GM23338 (cell line): ENCODE measurements around the gene WNT2. TPM values are rescaled to one million over a fixed set of nuclear protein-coding genes. Genes with fewer than 3 reads are reported as not detected.

Experiments
- ATAC-seq: fragments of 200-7000 bp; cut with Tn5 transposase; 3 replicates; pipeline ENCODE4 v1.9.1; 2020
- DNase-seq: peaks from one replicate; pipeline ENCODE4 v3.0.0-alpha.2; 2015; ENCODE audit warnings: low spot score
- H2AFZ ChIP-seq: fragments of 200-600 bp; sonication (generic); 2 replicates; pipeline ENCODE4 v1.8.0; 2016; ENCODE audit warnings: antibody characterized with exemption, mild to moderate bottlenecking, moderate library complexity
- H3F3A ChIP-seq: fragments of 200-600 bp; sonication (generic); replicated peaks from 2 replicates; pipeline ENCODE4 v1.8.0; 2017; ENCODE audit warnings: antibody characterized with exemption, mixed run types, low read depth
- H3K27ac ChIP-seq: fragments of 200-600 bp; sonication (generic); 2 replicates; pipeline ENCODE4 v1.6.1; 2016; ENCODE audit warnings: low read depth
- H3K27me3 ChIP-seq: fragments of 200-600 bp; sonication (generic); 2 replicates; pipeline ENCODE4 v1.8.0; 2016; ENCODE audit warnings: mild to moderate bottlenecking, mixed run types, moderate library complexity; ENCODE audit not compliant: insufficient read depth
- H3K36me3 ChIP-seq: fragments of 200-600 bp; sonication (generic); 2 replicates; pipeline ENCODE4 v1.8.0; 2016; ENCODE audit warnings: mild to moderate bottlenecking; ENCODE audit not compliant: insufficient read depth
- H3K4me1 ChIP-seq: fragments of 200-600 bp; sonication (generic); 2 replicates; pipeline ENCODE4 v1.8.0; 2016; ENCODE audit warnings: mild to moderate bottlenecking, moderate library complexity; ENCODE audit not compliant: insufficient read depth
- H3K4me2 ChIP-seq: fragments of 200-600 bp; sonication (generic); 2 replicates; pipeline ENCODE4 v1.7.1; 2017; ENCODE audit warnings: mixed run types
- H3K4me3 ChIP-seq: fragments of 200-600 bp; sonication (generic); 2 replicates; pipeline ENCODE4 v1.6.1; 2016; ENCODE audit warnings: mixed run types
- H3K79me2 ChIP-seq: fragments of 200-600 bp; sonication (generic); replicated peaks from 2 replicates; pipeline ENCODE4 v1.8.0; 2017; ENCODE audit warnings: mild to moderate bottlenecking; ENCODE audit not compliant: insufficient read depth
- H3K9me2 ChIP-seq: fragments of 200-600 bp; sonication (generic); 2 replicates; pipeline ENCODE4 v1.8.0; 2017; ENCODE audit not compliant: insufficient read depth
- H4K20me1 ChIP-seq: fragments of 200-600 bp; sonication (generic); replicated peaks from 2 replicates; pipeline ENCODE4 v1.8.0; 2017; ENCODE audit warnings: mild to moderate bottlenecking; ENCODE audit not compliant: insufficient read depth
- H3K27ac Mint-ChIP-seq: 2 replicates; pipeline ENCODE4 v1.8.0; 2020; ENCODE audit warnings: inconsistent platforms, mild to moderate bottlenecking, moderate library complexity, mixed read lengths
- H3K27me3 Mint-ChIP-seq: 3 replicates; pipeline ENCODE4 v1.8.0; 2022; ENCODE audit warnings: low read depth, mild to moderate bottlenecking, moderate library complexity, mixed read lengths, inconsistent platforms; ENCODE audit not compliant: insufficient read depth, poor library complexity
- H3K36me3 Mint-ChIP-seq: 3 replicates; pipeline ENCODE4 v1.8.0; 2021; ENCODE audit warnings: low read depth, mild to moderate bottlenecking, inconsistent platforms, moderate library complexity, mixed read lengths
- H3K4me1 Mint-ChIP-seq: 3 replicates; pipeline ENCODE4 v1.8.0; 2020; ENCODE audit warnings: mild to moderate bottlenecking, inconsistent platforms, mixed read lengths
- H3K4me3 Mint-ChIP-seq: 3 replicates; pipeline ENCODE4 v1.8.0; 2021; ENCODE audit warnings: moderate library complexity, mild to moderate bottlenecking, inconsistent platforms, mixed read lengths
- H3K9me3 Mint-ChIP-seq: 3 replicates; pipeline ENCODE4 v1.8.0; 2020; ENCODE audit warnings: moderate library complexity, mild to moderate bottlenecking, inconsistent platforms, mixed read lengths
- CREB1 ChIP-seq: fragments of 250-450 bp; sonication (Bioruptor Pico); IDR thresholded peaks from 2 replicates; pipeline ENCODE4 v1.5.0; 2020; ENCODE audit warnings: low read depth, mild to moderate bottlenecking, moderate library complexity
- EZH2 ChIP-seq: fragments of 200-600 bp; sonication (generic); IDR thresholded peaks from one replicate; pipeline ENCODE4 v1.8.0; 2017; ENCODE audit warnings: antibody characterized with exemption, mild to moderate bottlenecking, low read depth; ENCODE audit not compliant: unreplicated experiment
- EZH2phosphoT487 ChIP-seq: fragments of 200-600 bp; sonication (generic); IDR thresholded peaks from one replicate; pipeline ENCODE4 v1.8.1; 2018; ENCODE audit warnings: antibody characterized with exemption; ENCODE audit not compliant: unreplicated experiment
- JUNB ChIP-seq: IDR thresholded peaks from one replicate; pipeline ENCODE4 v1.6.1; 2016; ENCODE audit warnings: antibody characterized with exemption; ENCODE audit not compliant: unreplicated experiment
- NANOG ChIP-seq: IDR thresholded peaks from 2 replicates; pipeline ENCODE4 v1.6.1; 2016; ENCODE audit warnings: antibody characterized with exemption, borderline replicate concordance
- POLR2AphosphoS5 ChIP-seq: IDR thresholded peaks from 2 replicates; pipeline ENCODE4 v1.6.1; 2016; ENCODE audit warnings: antibody characterized with exemption, low read depth
- STAT1 ChIP-seq: IDR thresholded peaks from one replicate; pipeline ENCODE4 v1.6.1; 2016; ENCODE audit warnings: antibody characterized with exemption; ENCODE audit not compliant: unreplicated experiment
- ZNF114 ChIP-seq: fragments of 250-450 bp; sonication (Bioruptor Pico); IDR thresholded peaks from 2 replicates; pipeline ENCODE4 v1.5.0; 2020; ENCODE audit warnings: mild to moderate bottlenecking, moderate library complexity
- ZNF331 ChIP-seq: fragments of 250-450 bp; sonication (Bioruptor Pico); IDR thresholded peaks from 2 replicates; pipeline ENCODE4 v1.5.0; 2020; ENCODE audit warnings: low read depth, mild to moderate bottlenecking, moderate library complexity
- ZNF462 ChIP-seq: fragments of 250-450 bp; sonication (Bioruptor Pico); IDR thresholded peaks from 2 replicates; pipeline ENCODE4 v1.5.0; 2020; ENCODE audit warnings: mild to moderate bottlenecking, moderate library complexity
- polyA plus RNA-seq: library from polyadenylated mRNA; unstranded; fragments of >200 nt; fragmentation: Nextera tagmentation; extraction: Ambion mirVana; gene quantifications from 2 replicates; pipeline ENCODE4 v1.2.1, GENCODE V29; 2016
- total RNA-seq: library from RNA; depleted of rRNA; stranded (reverse); fragments of >200 nt; shearing (Covaris generic); gene quantifications from 2 replicates; pipeline ENCODE4 v1.2.3, GENCODE V29; 2014
- TF ChIP-seq, protein P1 (sequence below): IDR thresholded peaks from 2 replicates; pipeline ENCODE4 v1.6.1; 2016; ENCODE audit warnings: antibody characterized with exemption
- TF ChIP-seq, protein P2 (sequence below), 2 experiments: fragments of 200-600 bp in 1 of 2; sonication (generic) in 1 of 2; conservative IDR thresholded peaks; 2 replicates each; pipeline versions ENCODE4 v1.5.1 to v1.6.1; 2016 to 2017; ENCODE audit warnings: antibody characterized with exemption in 2 of 2, low read depth in 2 of 2, mild to moderate bottlenecking in 2 of 2, moderate library complexity in 1 of 2
- TF ChIP-seq, protein P3 (sequence below): IDR thresholded peaks from one replicate; pipeline ENCODE4 v1.6.1; 2018; ENCODE audit warnings: antibody characterized with exemption; ENCODE audit not compliant: unreplicated experiment

WNT2 gene
- total and polyA plus RNA-seq, 2 experiments from 2014 or later = not detected

- H3K27ac Mint-ChIP-seq = no peak overlapping the region
- H3K27me3 ChIP-seq = no peaks in the 10 kb centered on the region
- no peak overlapping the region for H3K4me2 ChIP-seq
- H2AFZ ChIP-seq = no peak overlapping the region
- TF ChIP-seq EZH2phosphoT487 (no peak), EZH2 (no peak), POLR2AphosphoS5 (no peak), ZNF331 (CRISPR knock-in tag) (no peak), ZNF114 (CRISPR knock-in tag) (no peak), STAT1 (no peak), NANOG (no peak), CREB1 (CRISPR knock-in tag) (no peak), ZNF462 (CRISPR knock-in tag) (no peak), JUNB (no peak)
- TF ChIP-seq, protein P1, sequence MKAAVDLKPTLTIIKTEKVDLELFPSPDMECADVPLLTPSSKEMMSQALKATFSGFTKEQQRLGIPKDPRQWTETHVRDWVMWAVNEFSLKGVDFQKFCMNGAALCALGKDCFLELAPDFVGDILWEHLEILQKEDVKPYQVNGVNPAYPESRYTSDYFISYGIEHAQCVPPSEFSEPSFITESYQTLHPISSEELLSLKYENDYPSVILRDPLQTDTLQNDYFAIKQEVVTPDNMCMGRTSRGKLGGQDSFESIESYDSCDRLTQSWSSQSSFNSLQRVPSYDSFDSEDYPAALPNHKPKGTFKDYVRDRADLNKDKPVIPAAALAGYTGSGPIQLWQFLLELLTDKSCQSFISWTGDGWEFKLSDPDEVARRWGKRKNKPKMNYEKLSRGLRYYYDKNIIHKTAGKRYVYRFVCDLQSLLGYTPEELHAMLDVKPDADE = no peak
- TF ChIP-seq, protein P2, sequence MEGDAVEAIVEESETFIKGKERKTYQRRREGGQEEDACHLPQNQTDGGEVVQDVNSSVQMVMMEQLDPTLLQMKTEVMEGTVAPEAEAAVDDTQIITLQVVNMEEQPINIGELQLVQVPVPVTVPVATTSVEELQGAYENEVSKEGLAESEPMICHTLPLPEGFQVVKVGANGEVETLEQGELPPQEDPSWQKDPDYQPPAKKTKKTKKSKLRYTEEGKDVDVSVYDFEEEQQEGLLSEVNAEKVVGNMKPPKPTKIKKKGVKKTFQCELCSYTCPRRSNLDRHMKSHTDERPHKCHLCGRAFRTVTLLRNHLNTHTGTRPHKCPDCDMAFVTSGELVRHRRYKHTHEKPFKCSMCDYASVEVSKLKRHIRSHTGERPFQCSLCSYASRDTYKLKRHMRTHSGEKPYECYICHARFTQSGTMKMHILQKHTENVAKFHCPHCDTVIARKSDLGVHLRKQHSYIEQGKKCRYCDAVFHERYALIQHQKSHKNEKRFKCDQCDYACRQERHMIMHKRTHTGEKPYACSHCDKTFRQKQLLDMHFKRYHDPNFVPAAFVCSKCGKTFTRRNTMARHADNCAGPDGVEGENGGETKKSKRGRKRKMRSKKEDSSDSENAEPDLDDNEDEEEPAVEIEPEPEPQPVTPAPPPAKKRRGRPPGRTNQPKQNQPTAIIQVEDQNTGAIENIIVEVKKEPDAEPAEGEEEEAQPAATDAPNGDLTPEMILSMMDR (conservative IDR thresholded peaks at IDR 0.05; ENCODE audit: low read depth in 2 of 2) = no peak
- TF ChIP-seq, protein P3, sequence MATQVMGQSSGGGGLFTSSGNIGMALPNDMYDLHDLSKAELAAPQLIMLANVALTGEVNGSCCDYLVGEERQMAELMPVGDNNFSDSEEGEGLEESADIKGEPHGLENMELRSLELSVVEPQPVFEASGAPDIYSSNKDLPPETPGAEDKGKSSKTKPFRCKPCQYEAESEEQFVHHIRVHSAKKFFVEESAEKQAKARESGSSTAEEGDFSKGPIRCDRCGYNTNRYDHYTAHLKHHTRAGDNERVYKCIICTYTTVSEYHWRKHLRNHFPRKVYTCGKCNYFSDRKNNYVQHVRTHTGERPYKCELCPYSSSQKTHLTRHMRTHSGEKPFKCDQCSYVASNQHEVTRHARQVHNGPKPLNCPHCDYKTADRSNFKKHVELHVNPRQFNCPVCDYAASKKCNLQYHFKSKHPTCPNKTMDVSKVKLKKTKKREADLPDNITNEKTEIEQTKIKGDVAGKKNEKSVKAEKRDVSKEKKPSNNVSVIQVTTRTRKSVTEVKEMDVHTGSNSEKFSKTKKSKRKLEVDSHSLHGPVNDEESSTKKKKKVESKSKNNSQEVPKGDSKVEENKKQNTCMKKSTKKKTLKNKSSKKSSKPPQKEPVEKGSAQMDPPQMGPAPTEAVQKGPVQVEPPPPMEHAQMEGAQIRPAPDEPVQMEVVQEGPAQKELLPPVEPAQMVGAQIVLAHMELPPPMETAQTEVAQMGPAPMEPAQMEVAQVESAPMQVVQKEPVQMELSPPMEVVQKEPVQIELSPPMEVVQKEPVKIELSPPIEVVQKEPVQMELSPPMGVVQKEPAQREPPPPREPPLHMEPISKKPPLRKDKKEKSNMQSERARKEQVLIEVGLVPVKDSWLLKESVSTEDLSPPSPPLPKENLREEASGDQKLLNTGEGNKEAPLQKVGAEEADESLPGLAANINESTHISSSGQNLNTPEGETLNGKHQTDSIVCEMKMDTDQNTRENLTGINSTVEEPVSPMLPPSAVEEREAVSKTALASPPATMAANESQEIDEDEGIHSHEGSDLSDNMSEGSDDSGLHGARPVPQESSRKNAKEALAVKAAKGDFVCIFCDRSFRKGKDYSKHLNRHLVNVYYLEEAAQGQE = no peak
- no peaks in the 10 kb centered on the region for H3K27me3 Mint-ChIP-seq
- H3K4me3 ChIP-seq = no peak overlapping the region
- DNase-seq (no peak), ATAC-seq (no peak)
- H3K27ac ChIP-seq = no peak overlapping the region
- H3K4me1 ChIP-seq = no peaks in the 10 kb centered on the region
- H3K4me3 Mint-ChIP-seq = no peak overlapping the region
- no peaks in the 10 kb centered on the region for H3K36me3 Mint-ChIP-seq
- no peaks in the 10 kb centered on the region for H4K20me1 ChIP-seq
- H3K9me2 ChIP-seq = 0 out of 2 replicates have a peak, but pooled peaks cover 4% of the 10 kb centered on the region
- no peaks in the 10 kb centered on the region for H3K9me3 Mint-ChIP-seq
- no peaks in the 10 kb centered on the region for H3K79me2 ChIP-seq
- H3K36me3 ChIP-seq = no peaks in the 10 kb centered on the region
- H3F3A ChIP-seq = no peaks in the 10 kb centered on the region
- peaks cover 8% of the 10 kb centered on the region for H3K4me1 Mint-ChIP-seq
Observed at GRCh38 chr7:117230276-117231046, 92.4 kb downstream of the WNT2 start.
